ENCODE results near the gene TNNI3.
"Not testable (repeated sequence)": the region's sequence is repeated elsewhere in the genome, so short reads cannot be mapped to it uniquely, and the experiment has no call there.

The TNNI3 gene

DNA sequence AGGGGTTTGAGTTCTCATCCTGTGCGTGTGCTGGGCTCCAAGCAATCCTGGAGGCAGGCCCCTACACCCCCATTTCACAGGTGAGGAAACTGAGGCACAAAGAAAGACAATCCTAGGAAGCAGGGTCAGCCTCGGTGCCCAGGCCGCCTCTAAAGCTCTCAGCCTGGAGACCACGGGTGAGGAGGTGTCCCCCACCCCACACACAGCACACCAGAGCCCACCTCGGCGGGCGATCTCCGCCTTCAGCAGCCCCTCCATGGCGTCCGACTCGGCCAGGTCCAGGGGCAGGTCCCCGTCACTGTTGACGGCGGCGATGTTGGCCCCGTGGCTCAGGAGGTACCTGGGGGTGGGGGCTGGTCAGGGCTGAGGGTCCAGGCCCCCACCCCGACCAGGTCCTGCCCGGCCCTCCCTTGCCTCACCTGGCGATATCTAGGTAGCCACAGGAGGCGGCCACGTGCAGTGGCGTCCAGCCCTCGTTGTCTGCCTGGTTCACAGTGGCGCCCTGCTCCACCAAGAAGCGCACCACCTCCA is 45.2 kb downstream of the TNNI3 start:
- no peak for ATAC-seq

DNA sequence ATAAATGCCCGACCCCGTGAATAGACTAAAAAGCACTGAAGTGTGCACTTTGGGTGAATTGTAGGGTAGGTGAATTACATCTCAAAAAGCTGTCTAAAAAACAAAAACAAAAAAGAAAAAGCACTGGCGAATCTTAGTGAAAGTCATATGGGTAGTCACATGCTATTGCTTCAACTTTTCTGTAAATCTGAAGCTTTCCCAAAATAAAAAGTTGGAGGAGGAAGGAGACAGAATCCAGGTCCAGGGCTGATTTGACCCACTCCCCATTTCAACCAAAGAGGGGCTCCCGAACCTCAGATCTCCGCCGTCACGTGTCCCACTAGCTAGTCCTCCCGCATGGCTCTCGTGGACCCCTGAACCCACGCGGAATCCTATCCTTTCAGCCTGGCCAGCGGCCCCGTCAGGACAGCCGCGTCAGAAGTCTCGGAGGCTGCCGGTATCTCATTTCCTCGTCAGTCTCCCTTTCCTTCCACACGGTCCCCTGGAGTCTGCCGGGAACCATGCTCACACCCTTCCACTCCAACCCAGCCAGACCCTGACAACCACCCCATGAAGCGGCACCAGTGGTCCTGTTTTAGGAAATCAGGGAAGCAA is 46.2 kb downstream of the TNNI3 start:
- ATAC-seq: no peak

DNA sequence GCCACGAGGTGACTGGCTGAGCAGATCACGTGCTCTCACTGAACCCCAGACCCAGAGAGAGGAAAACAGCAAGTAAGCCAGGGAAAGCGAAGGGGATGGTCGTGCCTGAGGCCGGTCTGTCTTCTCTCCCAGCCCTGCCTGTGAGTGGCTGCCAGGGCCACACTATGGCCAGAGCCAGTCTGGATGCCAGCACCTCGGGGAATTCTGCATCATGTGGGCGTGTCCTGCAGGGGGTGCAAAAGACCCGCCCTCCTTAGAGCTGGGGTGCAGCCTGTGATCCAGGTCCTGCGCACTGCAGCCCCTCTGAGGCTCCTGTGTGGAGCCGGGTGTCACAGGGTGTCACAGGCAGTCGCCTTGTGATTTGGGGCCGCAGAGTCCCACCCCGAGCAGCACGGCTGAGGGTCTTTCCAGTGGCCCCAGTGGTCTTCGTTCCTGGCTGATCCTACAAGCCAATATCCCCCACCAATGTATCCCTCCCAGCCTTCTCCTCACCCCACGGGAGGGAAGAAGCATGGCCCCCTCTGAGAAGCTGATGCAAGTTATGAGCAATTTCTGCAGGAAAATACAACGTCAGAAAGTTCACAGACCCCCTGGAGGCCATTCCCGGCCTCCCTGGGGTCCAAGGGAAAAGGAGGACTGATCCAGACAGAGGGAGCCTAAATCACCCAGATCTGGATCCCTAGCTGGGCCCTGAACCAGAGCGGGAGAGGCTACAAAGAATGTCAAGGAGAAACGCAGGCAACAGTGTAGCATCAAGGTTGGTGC is 47.8 kb downstream of the TNNI3 start:
- no peak for ATAC-seq

DNA sequence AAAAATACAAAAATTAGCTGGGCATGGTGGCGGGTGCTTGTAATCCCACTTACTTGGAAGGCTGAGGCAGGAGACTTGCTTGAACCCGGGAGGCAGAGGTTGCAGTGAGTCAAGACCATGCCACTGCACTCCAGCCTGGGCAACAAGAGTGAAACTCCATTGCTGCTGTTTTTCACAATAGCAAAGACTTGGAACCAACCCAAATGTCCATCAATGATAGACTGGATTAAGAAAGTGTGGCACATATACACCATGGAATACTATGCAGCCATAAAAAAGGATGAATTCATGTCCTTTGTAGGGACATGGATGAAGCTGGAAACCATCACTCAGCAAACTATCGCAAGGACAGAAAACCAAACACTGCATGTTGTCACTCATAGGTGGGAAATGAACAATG is 50.3 kb downstream of the TNNI3 start:
- ATAC-seq: not testable (repeated sequence)

DNA sequence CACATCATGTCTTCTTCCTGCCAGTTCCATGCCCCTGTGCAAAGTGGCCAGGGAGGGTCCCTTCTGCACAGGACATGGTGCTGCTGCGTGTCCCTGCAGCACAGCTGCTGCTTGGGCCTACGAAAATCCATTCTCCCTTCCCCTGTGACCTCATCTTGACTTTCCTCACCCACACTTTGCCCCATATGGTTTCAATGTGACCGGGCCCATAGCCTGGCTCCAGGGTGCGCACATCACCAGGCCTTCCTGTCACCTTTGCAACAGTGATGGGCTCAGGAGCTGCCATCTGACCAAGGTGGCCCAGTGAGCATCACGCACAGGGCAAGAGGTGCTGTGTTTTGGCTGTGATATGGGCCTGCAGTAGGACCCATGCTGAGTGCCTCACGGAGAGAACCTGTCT is 50.9 kb downstream of the TNNI3 start:
- ATAC-seq: no peak

- ATAC-seq: no peak
Observed at GRCh38 chr19:55105237-55105636, 52.3 kb downstream of the TNNI3 start.

DNA sequence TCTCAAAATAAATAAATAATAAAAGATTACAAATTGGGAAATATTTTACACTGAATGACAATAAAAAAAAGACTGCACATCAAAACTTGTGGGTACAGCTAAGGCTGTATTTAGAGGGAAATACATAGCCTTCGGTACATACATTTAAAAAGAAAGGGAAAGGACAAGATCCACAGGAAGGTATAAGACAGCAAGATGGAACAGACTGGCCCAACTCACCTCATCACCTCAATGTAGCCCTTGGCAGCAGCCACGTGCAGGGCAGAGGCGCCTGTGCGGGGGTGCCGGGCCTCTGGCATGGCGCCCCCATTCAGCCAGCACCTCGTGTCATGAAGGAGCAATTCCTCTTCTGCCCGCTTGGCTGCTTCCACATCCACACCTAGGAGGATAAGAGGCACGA is 54.3 kb downstream of the TNNI3 start:
- no peak for ATAC-seq
